ENCODE results near the gene ZNF593OS.

ZNF593OS gene

GRCh38 chr1:26169669-26170471, 1.8 kb downstream of the ZNF593OS start, which contains the start of gene ZNF593:
Gene ZNF593 (plus strand): TSS chr1:26169908. CDS start chr1:26169984, 76 bp downstream.
- peak within 1 kb of the TSS; percentile 83 for H3K4me3 ChIP-seq (ENCODE audit: low read length)
- TF ChIP-seq ZNF274 (IDR thresholded peaks at IDR 0.05; ENCODE audit: low read depth, low read length), result no peak

- H3K4me3 ChIP-seq (ENCODE audit: low read length), result no peak overlapping the region
- TF ChIP-seq ZNF274 (IDR thresholded peaks at IDR 0.05; ENCODE audit: low read depth, low read length), result no peak
These were observed 2.5 kb downstream of the ZNF593OS start for GRCh38 chr1:26169198-26169554.

GRCh38 chr1:26168410-26169197, 3.0 kb downstream of the ZNF593OS start, which contains the start of gene C1orf232:
Gene C1orf232 (minus strand): TSS chr1:26168963. CDS start chr1:26168499, 464 bp downstream.
- TF ChIP-seq ZNF274 (IDR thresholded peaks at IDR 0.05; ENCODE audit: low read depth, low read length), result no peak
- peak within 1 kb of the TSS; percentile 83 for H3K4me3 ChIP-seq (ENCODE audit: low read length)

GRCh38 chr1:26166719-26167281, 4.8 kb downstream of the ZNF593OS start:
- no peak overlapping the region for H3K4me3 ChIP-seq (ENCODE audit: low read length)
- no peak for TF ChIP-seq ZNF274 (IDR thresholded peaks at IDR 0.05; ENCODE audit: low read depth, low read length)

GRCh38 chr1:26164861-26165842, 6.5 kb downstream of the ZNF593OS start:
- no peak for TF ChIP-seq ZNF274 (IDR thresholded peaks at IDR 0.05; ENCODE audit: low read depth, low read length)
- no peak overlapping the region for H3K4me3 ChIP-seq (ENCODE audit: low read length)

GRCh38 chr1:26164036-26164860, 7.4 kb downstream of the ZNF593OS start:
- TF ChIP-seq ZNF274 (IDR thresholded peaks at IDR 0.05; ENCODE audit: low read depth, low read length), result no peak
- H3K4me3 ChIP-seq (ENCODE audit: low read length), result no peak overlapping the region

GRCh38 chr1:26163684-26164035, 8.0 kb downstream of the ZNF593OS start:
- TF ChIP-seq ZNF274 (IDR thresholded peaks at IDR 0.05; ENCODE audit: low read depth, low read length), result no peak
- H3K4me3 ChIP-seq (ENCODE audit: low read length), result no peak overlapping the region

- TF ChIP-seq ZNF274 (IDR thresholded peaks at IDR 0.05; ENCODE audit: low read depth, low read length), result no peak
These were observed 9.4 kb downstream of the ZNF593OS start for GRCh38 chr1:26162220-26162709.

GRCh38 chr1:26161415-26162219, 10.0 kb downstream of the ZNF593OS start:
- peak overlapping the region; percentile 11; the same call in 1 of the 2 replicates for H3K4me3 ChIP-seq (ENCODE audit: low read length)
- TF ChIP-seq ZNF274 (IDR thresholded peaks at IDR 0.05; ENCODE audit: low read depth, low read length), result no peak

More at GRCh38 chr1:26162220-26162709, 9.4 kb downstream of the ZNF593OS start:
- H3K4me3 ChIP-seq (ENCODE audit: low read length), result peak overlapping the region; percentile 11; the same call in 1 of the 2 replicates

GRCh38 chr1:26160527-26161414, 10.9 kb downstream of the ZNF593OS start:
- TF ChIP-seq ZNF274 (IDR thresholded peaks at IDR 0.05; ENCODE audit: low read depth, low read length), result no peak
- H3K4me3 ChIP-seq (ENCODE audit: low read length), result no peak overlapping the region

GRCh38 chr1:26159743-26160039, 11.9 kb downstream of the ZNF593OS start:
- H3K4me3 ChIP-seq (ENCODE audit: low read length), result no peak overlapping the region
- TF ChIP-seq ZNF274 (IDR thresholded peaks at IDR 0.05; ENCODE audit: low read depth, low read length), result no peak
